Tibial artery (tissue), 4 donors: ENCODE results near the gene PRIM2.
"Not testable (repeated sequence)": the region's sequence is repeated elsewhere in the genome, so short reads cannot be mapped to it uniquely, and the experiment has no call there.

Experiments
- DNase-seq, 2 donors: peaks; one replicate each; pipeline ENCODE4 v3.0.0-alpha.2; 2019
- H3K27ac ChIP-seq, 2 donors: fragments of 200-600 bp; sonication (generic) in 1 of 2; 1 replicate in 1 of 2; 2 replicates in 1 of 2; pipeline ENCODE4 v1.5.1; 2018 to 2019; ENCODE audit warnings: mild to moderate bottlenecking in 1 of 2
- H3K27me3 ChIP-seq, 2 donors: fragments of 200-600 bp; sonication (generic) in 1 of 2; one replicate each; pipeline versions ENCODE4 v1.5.1 to v1.6.0; 2016 to 2019
- H3K36me3 ChIP-seq, 3 donors: fragments of 200-600 bp; sonication (generic) in 2 of 3; one replicate each; pipeline ENCODE4 v1.5.1; 2016 to 2019; ENCODE audit warnings: mild to moderate bottlenecking in 2 of 3
- H3K4me1 ChIP-seq, 4 donors: fragments of 200-600 bp; sonication (generic) in 2 of 4; 1 replicate in 3 of 4; 2 replicates in 1 of 4; pipeline ENCODE4 v1.5.1; 2016 to 2019
- H3K4me3 ChIP-seq, 2 donors: fragments of 200-600 bp; sonication (generic) in 1 of 2; 1 replicate in 1 of 2; 2 replicates in 1 of 2; pipeline ENCODE4 v1.5.1; 2018 to 2019; ENCODE audit warnings: mild to moderate bottlenecking in 2 of 2
- H3K9me3 ChIP-seq, 3 donors: fragments of 200-600 bp; sonication (generic) in 1 of 3; one replicate each; pipeline ENCODE4 v1.5.1; 2016 to 2019
- CTCF ChIP-seq, 2 experiments: fragments of 200-600 bp in 1 of 2; fragments of 450-650 bp in 1 of 2; IDR thresholded peaks; one replicate each; pipeline ENCODE4 v1.5.1; 2017 to 2019; ENCODE audit warnings: antibody characterized with exemption in 2 of 2, mild to moderate bottlenecking in 1 of 2, moderate library complexity in 1 of 2
- intact Hi-C: fragments of 100-400 bp; cut with DNase I; formaldehyde crosslinking; loops from one replicate; pipeline ENCODE4 v1.15.0; 2023; ENCODE audit warnings: low total_unique reads

PRIM2 gene

GRCh38 chr6:57371779-57372178 lies 54.3 kb downstream of the PRIM2 start:
- intact Hi-C loops, H3K36me3 ChIP-seq, H3K4me1 ChIP-seq, DNase-seq, H3K27ac ChIP-seq, H3K9me3 ChIP-seq, H3K27me3 ChIP-seq, H3K4me3 ChIP-seq: not testable (repeated sequence)

- H3K4me3 ChIP-seq, H3K27ac ChIP-seq, intact Hi-C loops, DNase-seq, H3K9me3 ChIP-seq, H3K27me3 ChIP-seq, H3K36me3 ChIP-seq, H3K4me1 ChIP-seq: not testable (repeated sequence)
Measured at GRCh38 chr6:57374764-57375163, 57.3 kb downstream of the PRIM2 start.

DNA sequence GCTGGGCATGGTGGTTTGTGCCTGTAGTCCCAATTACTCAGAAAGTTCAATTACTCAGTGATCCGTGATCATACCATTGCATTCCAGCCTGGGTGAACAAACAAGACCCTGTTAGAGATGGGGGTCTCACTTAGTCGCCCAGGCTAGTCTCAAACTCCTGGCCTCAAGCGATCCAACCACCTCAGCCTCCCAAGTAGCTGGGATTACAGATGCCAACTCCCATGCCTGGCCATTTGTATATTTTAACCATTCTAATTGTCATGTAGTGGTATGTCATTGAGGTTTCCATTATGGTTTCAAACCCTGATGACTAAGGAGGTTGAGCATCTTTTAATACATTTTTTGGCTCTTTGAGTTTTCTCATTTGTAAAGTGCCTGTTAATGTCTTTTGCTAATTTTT lies 58.7 kb downstream of the PRIM2 start:
- intact Hi-C loops, H3K27me3 ChIP-seq, DNase-seq, H3K27ac ChIP-seq, H3K9me3 ChIP-seq, H3K36me3 ChIP-seq, H3K4me3 ChIP-seq, H3K4me1 ChIP-seq: not testable (repeated sequence)

DNA sequence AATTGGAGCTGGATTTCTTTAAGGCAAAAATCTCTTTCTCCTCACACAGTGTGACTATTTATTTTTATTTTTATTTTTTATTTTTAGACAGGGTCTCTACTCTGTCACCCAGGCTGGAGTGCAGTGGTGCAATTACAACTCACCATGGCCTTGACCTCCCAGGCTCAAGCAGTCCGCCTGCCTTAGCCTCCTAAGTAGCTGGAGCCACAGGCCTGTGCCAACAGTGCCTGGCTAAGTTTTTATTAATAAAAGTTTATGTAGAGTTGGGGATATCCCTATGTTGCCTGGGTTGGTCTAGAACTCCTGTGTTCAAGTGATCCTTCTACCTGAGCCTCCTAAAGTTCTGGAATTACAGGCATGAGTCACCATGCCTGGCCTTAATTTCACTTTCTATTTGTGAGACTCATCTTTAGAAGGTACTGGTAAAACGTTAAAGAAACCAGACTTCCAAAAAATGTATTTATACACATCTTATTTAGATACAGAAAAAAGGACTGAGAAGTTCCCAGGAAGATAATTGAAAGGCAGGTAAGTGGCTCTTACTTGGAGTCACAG lies 71.7 kb downstream of the PRIM2 start:
- H3K36me3 ChIP-seq, H3K4me1 ChIP-seq, H3K4me3 ChIP-seq, H3K27me3 ChIP-seq, H3K27ac ChIP-seq, DNase-seq, H3K9me3 ChIP-seq, intact Hi-C loops: not testable (repeated sequence)

GRCh38 chr6:57390818-57391217 lies 73.4 kb downstream of the PRIM2 start:
- H3K36me3 ChIP-seq, DNase-seq, H3K4me3 ChIP-seq, H3K9me3 ChIP-seq, H3K27me3 ChIP-seq, H3K4me1 ChIP-seq, H3K27ac ChIP-seq, intact Hi-C loops: not testable (repeated sequence)

DNA sequence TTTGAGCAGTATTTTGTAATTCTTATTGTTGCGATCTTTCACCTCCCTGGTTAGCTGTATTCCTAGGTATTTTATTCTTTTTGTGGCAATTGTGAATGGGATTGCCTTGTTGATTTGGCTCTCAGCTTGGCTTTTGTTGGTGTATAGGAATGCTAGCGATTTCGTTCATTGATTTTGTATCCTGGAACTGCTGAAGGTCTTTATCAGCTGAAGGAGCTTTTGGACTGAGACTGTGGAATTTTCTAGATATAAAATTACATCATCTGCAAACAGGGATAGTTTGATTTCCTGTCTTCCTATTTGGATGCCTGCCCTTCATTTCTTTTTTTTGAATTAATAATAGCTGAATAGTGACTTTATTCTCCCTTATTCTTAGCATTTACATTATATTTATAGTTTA lies 74.6 kb downstream of the PRIM2 start:
- H3K27me3 ChIP-seq, H3K9me3 ChIP-seq, intact Hi-C loops: not testable (repeated sequence)

GRCh38 chr6:57419341-57419740 lies 101.9 kb downstream of the PRIM2 start:
- H3K9me3 ChIP-seq, H3K27me3 ChIP-seq, intact Hi-C loops, H3K4me3 ChIP-seq, DNase-seq, H3K36me3 ChIP-seq, H3K27ac ChIP-seq, H3K4me1 ChIP-seq: not testable (repeated sequence)

More for the DNA sequence above, 74.6 kb downstream of the PRIM2 start:
- not testable (repeated sequence) for H3K36me3 ChIP-seq, H3K4me1 ChIP-seq, H3K4me3 ChIP-seq, H3K27ac ChIP-seq, DNase-seq

DNA sequence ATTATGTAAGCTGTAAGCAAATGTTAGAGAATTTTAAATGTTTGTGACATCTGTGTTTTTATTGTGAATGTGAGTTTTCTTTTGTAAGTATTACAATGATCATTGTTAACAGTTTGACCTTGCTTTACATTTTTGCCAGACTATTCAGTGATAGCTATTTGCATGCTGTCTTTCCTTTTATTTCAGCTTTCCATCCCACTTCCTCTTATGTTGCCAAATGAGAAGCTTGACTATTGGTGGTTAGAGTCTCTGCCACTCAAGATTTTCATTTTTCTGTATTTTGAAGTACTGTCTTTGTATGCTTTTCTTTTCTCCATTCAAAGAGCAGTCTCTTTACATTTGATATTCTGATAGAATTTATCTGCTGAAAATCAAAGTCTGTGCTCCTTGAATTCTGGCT lies 104.1 kb downstream of the PRIM2 start:
- Histone ChIP-seq H3K27ac (no peak overlapping the region), H3K27me3 (no peaks in the 10 kb centered on the region), H3K9me3 (no peaks in the 10 kb centered on the region), H3K36me3 (no peaks in the 10 kb centered on the region), H3K4me3 (no peak overlapping the region), H3K4me1 (peaks cover 0 to 3% (median 2%) of the 10 kb centered on the region in 4 donors)
- DNase-seq, result no peak
- TF ChIP-seq CTCF (IDR thresholded peaks at IDR 0.05), result no peak
- intact Hi-C loops, result no loop called here

- H3K27me3 ChIP-seq, result no peaks in the 10 kb centered on the region
- no peak overlapping the region for H3K27ac ChIP-seq
- no peak for DNase-seq
- no peak overlapping the region for H3K4me3 ChIP-seq
- H3K36me3 ChIP-seq, result no peaks in the 10 kb centered on the region
- H3K9me3 ChIP-seq, result no peaks in the 10 kb centered on the region
- TF ChIP-seq CTCF (IDR thresholded peaks at IDR 0.05), result no peak
- intact Hi-C loops, result no loop called here
- H3K4me1 ChIP-seq, result peaks cover 0 to 3% (median 2%) of the 10 kb centered on the region in 4 donors
Measured at GRCh38 chr6:57423468-57423867, 106.0 kb downstream of the PRIM2 start.

DNA sequence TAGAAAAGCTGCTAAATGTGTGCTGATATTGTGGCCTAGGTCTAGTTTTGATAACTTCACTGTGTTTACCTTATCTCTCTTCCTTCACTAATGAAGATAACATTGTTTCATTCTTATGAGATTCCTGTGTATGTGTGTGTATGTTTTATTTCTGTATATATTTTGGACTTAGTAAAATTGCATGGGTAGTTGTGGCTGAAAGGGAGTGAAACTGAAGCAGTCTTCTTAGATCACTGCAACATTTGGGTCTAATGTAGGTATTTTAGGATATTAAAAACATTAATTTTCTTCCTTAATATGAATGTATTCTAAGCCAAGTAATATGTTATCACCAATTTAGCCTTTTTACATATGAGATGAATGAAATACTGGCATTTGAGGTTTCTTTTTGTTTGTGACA lies 114.3 kb downstream of the PRIM2 start:
- DNase-seq, H3K27me3 ChIP-seq, H3K36me3 ChIP-seq, H3K9me3 ChIP-seq, intact Hi-C loops, H3K4me3 ChIP-seq: not testable (repeated sequence)
- Histone ChIP-seq H3K27ac (peak overlapping the region in 1 of 2 donors; percentile 60), H3K4me1 (peaks cover 0 to 54% (median 21%) of the 10 kb centered on the region in 4 donors)
